Fibroblast of the aortic adventitia (primary cell): ENCODE results near the gene SDR42E1. TPM values are rescaled to one million over a fixed set of nuclear protein-coding genes. Genes with fewer than 3 reads are reported as not detected.

Source experiments
- DNase-seq: peaks from one replicate; pipeline ENCODE4 v3.0.0-alpha.2; 2010; ENCODE audit warnings: low read depth
- H3K4me3 ChIP-seq: 2 replicates; pipeline ENCODE4 v1.5.1; 2011; ENCODE audit warnings: low read depth, mild to moderate bottlenecking, control low read depth, low read length, moderate library complexity
- total RNA-seq: library from RNA; depleted of rRNA; stranded (reverse); fragments of >200 nt; gene quantifications from 2 replicates; pipeline ENCODE4 v1.2.3, GENCODE V29; 2012; ENCODE audit warnings: low replicate concordance
- TF ChIP-seq, protein P1 (sequence below): IDR thresholded peaks from 2 replicates; pipeline ENCODE4 v1.5.1; 2011; ENCODE audit warnings: mild to moderate bottlenecking, low read length, control low read depth, inconsistent platforms; ENCODE audit not compliant: insufficient read depth

The SDR42E1 gene
- total RNA-seq, 1 donor = under 0.01 TPM

DNA sequence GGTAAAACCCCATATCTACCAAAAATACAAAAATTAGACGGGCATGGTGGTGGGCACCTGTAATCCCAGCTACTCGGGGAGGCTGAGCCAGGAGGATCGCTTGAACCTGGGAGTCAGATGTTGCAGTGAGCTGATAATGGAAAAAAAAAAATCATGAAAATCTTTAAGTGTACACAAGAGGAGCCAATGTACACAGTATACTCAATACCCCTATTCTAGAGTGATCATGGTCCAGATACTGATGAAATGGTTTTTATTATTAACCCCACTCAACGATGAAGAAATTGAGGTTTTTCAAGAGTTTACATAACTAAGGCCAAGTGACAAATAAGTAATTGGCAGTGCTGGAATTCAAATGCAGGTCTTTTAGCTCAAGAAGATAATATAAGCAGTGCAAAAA is 35.3 kb upstream of the SDR42E1 start:
- H3K4me3 ChIP-seq = no peak overlapping the region
- TF ChIP-seq, protein P1, sequence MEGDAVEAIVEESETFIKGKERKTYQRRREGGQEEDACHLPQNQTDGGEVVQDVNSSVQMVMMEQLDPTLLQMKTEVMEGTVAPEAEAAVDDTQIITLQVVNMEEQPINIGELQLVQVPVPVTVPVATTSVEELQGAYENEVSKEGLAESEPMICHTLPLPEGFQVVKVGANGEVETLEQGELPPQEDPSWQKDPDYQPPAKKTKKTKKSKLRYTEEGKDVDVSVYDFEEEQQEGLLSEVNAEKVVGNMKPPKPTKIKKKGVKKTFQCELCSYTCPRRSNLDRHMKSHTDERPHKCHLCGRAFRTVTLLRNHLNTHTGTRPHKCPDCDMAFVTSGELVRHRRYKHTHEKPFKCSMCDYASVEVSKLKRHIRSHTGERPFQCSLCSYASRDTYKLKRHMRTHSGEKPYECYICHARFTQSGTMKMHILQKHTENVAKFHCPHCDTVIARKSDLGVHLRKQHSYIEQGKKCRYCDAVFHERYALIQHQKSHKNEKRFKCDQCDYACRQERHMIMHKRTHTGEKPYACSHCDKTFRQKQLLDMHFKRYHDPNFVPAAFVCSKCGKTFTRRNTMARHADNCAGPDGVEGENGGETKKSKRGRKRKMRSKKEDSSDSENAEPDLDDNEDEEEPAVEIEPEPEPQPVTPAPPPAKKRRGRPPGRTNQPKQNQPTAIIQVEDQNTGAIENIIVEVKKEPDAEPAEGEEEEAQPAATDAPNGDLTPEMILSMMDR = no peak
- no peak for DNase-seq

DNA sequence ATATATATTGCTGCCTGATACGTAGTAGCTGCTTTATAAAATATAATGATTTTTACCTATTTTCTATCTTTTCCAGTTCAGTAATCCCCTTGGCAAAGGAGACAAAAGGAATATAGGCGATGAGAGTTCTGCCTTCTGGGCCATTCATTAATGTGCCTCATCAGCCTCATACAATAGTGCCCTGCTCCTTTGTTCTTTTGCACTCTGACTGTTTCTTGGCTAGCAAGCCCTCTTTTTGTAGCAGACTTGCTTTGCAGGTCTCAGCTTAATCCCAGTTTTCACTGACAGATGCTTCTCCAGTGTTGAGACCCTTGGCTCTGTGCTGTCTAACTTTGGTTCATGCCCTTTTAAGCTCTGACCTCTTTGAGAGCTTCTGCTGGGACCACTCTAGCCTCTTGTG is 34.2 kb upstream of the SDR42E1 start:
- no peak overlapping the region for H3K4me3 ChIP-seq
- no peak for DNase-seq
- TF ChIP-seq, protein P1 = no peak

DNA sequence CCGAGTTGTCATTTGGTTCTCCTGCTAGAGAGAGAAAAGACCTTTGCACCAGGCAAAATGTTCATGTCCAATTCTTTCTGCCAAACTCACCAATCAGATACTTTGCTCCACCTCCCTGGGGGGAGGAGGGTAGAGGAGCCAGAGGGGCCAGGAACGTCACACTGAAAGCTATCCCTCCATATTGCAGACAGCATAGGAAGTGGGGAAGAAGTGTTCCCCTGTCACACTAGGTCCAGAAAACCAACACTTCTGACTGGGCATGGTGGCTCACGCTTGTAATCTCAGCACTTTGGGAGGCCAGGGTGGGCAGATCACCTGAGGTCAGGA is 33.3 kb upstream of the SDR42E1 start:
- TF ChIP-seq, protein P1 = no peak
- no peak overlapping the region for H3K4me3 ChIP-seq
- no peak for DNase-seq

DNA sequence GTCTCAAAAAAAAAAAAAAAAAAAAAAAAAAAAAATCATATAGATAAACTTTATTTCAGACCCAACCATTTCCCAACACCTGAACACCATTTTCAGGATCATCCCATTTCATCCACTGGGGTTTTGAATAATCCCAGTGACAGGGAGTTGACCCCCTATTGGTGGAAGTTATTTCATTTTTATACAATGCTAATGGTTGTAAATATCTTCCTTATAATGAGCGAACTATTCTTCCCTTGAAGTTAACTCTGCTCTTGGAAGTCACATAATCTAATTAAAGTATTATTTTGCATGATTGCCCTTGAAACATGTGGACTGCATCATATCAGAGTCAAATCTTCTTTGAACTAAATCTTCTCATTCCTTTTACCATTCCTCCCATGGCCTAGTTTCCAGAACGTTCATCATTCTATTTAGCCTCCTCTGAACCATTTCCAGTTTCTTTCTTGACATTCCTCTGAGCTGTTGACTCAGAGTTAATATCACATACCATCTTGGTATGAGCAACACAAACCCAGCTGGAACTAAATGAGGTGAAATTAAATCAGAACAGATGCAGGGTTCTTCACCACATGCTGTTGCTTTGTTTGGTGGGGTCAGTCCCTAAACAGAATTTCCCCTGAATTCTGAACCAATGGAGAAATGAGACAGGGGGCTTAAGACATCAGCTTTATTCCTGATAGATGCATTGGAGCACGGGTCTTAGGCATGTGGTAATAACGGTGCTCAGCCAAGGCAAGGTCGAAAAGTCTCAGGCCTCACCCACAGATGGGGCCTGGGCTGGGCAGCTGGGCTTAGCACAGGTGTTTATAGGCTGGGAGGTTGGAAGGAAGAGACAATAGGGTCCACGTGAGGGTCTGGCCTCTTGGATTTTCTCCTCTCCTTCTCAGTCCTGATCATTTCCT is 32.7 kb upstream of the SDR42E1 start:
- no peak overlapping the region for H3K4me3 ChIP-seq
- TF ChIP-seq, protein P1 = no peak
- DNase-seq = peak; percentile 68

DNA sequence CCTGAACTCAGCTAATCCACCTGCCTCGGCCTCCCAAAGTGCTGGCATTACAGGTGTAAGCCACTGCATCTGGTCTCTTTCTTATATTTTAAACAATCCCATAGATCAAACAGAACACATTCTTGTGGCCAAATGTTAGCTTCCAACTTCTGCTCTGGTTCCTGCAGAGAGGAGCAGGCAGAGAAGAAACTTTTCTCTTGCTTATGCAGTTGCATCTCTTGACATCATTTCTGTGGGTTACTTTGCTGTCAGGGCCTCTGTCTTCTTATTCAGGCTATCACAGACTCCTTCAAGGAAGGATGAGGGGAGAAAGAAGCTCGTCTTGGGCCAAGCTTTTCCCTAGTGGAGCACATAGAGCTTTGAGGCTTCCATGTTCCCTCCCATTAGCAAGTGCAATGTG is 31.6 kb upstream of the SDR42E1 start:
- DNase-seq = no peak
- TF ChIP-seq, protein P1 = no peak
- H3K4me3 ChIP-seq = no peak overlapping the region

DNA sequence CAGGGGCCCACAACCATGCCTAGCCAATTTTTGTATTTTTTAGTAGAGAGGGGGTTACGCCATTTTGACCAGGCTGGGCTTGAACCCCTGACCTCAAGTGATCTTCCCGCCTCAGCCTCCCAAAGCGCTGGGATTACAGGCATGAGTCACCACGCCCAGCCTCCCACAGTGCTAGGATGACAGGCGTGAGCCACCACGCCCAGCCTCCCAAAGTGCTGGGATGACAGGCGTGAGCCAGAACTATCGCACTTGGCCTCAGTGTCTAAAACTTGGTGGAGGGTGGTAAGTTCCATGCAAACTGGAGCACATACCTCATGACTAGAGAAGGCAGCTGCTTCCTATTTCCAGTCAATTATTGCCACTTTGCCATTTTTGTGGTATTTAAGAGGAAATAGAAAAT is 30.9 kb upstream of the SDR42E1 start:
- TF ChIP-seq, protein P1 = no peak
- no peak overlapping the region for H3K4me3 ChIP-seq
- DNase-seq = no peak
